ENCODE measurements around the gene KIF16B. TPM values are rescaled to one million over a fixed set of nuclear protein-coding genes. Genes with fewer than 3 reads are reported as not detected.
A peak's percentile ranks its signal among the peaks of the same experiment; 100 is the strongest.

The KIF16B gene
- total and polyA plus RNA-seq, 8 donors = 5.0 to 59.8 (median 24.2) TPM

DNA sequence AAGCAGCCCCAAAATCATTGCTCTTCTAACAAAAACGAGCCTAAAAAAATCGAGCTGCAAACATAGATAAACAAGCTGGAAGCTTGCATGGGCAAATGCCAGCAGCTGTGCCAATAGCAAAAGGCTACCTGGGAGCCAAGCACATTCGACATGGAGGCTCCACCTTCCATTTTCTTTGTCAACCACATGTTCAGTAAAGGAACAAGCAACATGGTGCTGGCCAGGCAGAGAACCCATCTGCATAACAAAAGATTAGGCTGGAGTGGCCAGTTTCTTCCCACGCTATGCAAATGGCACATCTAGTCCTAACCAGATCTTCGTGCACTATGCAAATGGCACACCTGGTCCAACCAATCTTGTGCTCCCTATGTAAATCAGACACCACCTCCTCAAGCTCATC is 110.5 kb downstream of the KIF16B start:
- Histone ChIP-seq H3K9me3 (no peaks in the 10 kb centered on the region), H3K4me1 (peaks cover 0 to 8% (median 4%) of the 10 kb centered on the region in 4 donors), H3K27me3 (no peaks in the 10 kb centered on the region), H3K27ac (no peak overlapping the region), H3K4me3 (no peak overlapping the region), H3K36me3 (no peaks in the 10 kb centered on the region)
- DNase-seq = no peak
- TF ChIP-seq EP300 (IDR thresholded peaks at IDR 0.05) (no peak), POLR2A (IDR thresholded peaks at IDR 0.05) (no peak), POLR2AphosphoS5 (IDR thresholded peaks at IDR 0.05) (no peak)
- TF ChIP-seq, protein P1, sequence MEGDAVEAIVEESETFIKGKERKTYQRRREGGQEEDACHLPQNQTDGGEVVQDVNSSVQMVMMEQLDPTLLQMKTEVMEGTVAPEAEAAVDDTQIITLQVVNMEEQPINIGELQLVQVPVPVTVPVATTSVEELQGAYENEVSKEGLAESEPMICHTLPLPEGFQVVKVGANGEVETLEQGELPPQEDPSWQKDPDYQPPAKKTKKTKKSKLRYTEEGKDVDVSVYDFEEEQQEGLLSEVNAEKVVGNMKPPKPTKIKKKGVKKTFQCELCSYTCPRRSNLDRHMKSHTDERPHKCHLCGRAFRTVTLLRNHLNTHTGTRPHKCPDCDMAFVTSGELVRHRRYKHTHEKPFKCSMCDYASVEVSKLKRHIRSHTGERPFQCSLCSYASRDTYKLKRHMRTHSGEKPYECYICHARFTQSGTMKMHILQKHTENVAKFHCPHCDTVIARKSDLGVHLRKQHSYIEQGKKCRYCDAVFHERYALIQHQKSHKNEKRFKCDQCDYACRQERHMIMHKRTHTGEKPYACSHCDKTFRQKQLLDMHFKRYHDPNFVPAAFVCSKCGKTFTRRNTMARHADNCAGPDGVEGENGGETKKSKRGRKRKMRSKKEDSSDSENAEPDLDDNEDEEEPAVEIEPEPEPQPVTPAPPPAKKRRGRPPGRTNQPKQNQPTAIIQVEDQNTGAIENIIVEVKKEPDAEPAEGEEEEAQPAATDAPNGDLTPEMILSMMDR (IDR thresholded peaks at IDR 0.05) = no peak
- 70 to 78% (median 74%) methylated on average over 5 of the region's 5 CpGs for WGBS, 5 donors
- intact Hi-C loops (cut with DNase I; ENCODE audit: low total_unique reads) = no loop called here

DNA sequence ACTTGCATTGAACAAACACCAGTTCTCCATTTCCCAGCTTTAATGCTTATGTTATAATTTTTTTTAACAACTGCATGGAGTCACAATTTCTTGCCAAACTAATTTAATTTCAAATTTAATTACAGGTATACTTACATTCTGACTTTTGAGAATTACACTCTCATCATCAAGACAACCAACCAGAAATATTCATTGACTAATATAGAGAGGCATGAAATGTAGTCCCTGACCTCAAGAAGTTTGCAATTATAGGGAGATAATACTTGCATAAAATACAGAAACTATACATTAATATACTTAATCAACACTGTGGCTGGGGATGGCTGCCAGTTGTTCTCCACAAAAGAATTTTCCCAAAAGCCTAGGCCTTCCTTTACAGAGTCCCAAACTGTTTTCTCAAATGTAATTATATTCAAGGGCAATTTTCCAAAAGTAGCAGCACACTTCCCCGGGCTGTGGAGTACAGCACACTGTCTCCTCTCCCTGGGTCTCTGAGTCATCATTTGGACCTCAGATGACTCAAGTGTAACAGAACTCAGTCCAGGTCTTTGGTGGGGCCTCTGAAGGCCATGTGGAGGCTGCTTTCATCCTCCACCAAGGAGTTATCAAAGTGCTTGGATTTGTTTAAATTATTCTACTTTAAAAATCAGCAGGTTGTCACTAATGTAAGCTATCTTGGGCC is 114.1 kb downstream of the KIF16B start:
- peak in 1 of 2 donors; percentile 51 for DNase-seq
- Histone ChIP-seq H3K4me3 (no peak overlapping the region), H3K4me1 (peaks cover 0 to 8% (median 4%) of the 10 kb centered on the region in 4 donors), H3K9me3 (no peaks in the 10 kb centered on the region), H3K27ac (no peak overlapping the region), H3K27me3 (no peaks in the 10 kb centered on the region), H3K36me3 (no peaks in the 10 kb centered on the region)
- TF ChIP-seq, protein P1 (IDR thresholded peaks at IDR 0.05) = no peak
- TF ChIP-seq POLR2A (IDR thresholded peaks at IDR 0.05) (no peak), EP300 (IDR thresholded peaks at IDR 0.05) (no peak), POLR2AphosphoS5 (IDR thresholded peaks at IDR 0.05) (no peak)
- WGBS, 5 donors = 12 to 47% (median 37%) methylated on average over 1 of the region's 1 CpG
- intact Hi-C loops (cut with DNase I; ENCODE audit: low total_unique reads) = no loop called here

- peaks cover 0 to 8% (median 4%) of the 10 kb centered on the region in 4 donors for H3K4me1 ChIP-seq
- intact Hi-C loops (cut with DNase I; ENCODE audit: low total_unique reads) = no loop called here
- H3K27me3 ChIP-seq = no peaks in the 10 kb centered on the region
- 88 to 95% (median 92%) methylated on average over 5 of the region's 5 CpGs for WGBS, 5 donors
- H3K36me3 ChIP-seq = no peaks in the 10 kb centered on the region
- no peak overlapping the region for H3K4me3 ChIP-seq
- DNase-seq = no peak
- H3K9me3 ChIP-seq = no peaks in the 10 kb centered on the region
- TF ChIP-seq EP300 (IDR thresholded peaks at IDR 0.05) (no peak), POLR2AphosphoS5 (IDR thresholded peaks at IDR 0.05) (no peak), POLR2A (IDR thresholded peaks at IDR 0.05) (no peak)
- TF ChIP-seq, protein P1 (IDR thresholded peaks at IDR 0.05) = no peak
- no peak overlapping the region for H3K27ac ChIP-seq
Measured at GRCh38 chr20:16457514-16457913, 115.7 kb downstream of the KIF16B start.

GRCh38 chr20:16455324-16455723 is 117.9 kb downstream of the KIF16B start:
- TF ChIP-seq EP300 (IDR thresholded peaks at IDR 0.05) = no peak
- Histone ChIP-seq H3K9me3 (no peaks in the 10 kb centered on the region), H3K4me3 (no peak overlapping the region), H3K27ac (no peak overlapping the region), H3K27me3 (no peaks in the 10 kb centered on the region), H3K4me1 (peaks cover 0 to 8% (median 4%) of the 10 kb centered on the region in 4 donors), H3K36me3 (peaks cover 0 to 6% (median 3%) of the 10 kb centered on the region in 4 donors)
- DNase-seq = no peak
- intact Hi-C loops (cut with DNase I; ENCODE audit: low total_unique reads) = no loop called here
- WGBS, 5 donors = 62 to 78% (median 69%) methylated on average over 1 of the region's 1 CpG

GRCh38 chr20:16451982-16452381 is 121.3 kb downstream of the KIF16B start:
- Histone ChIP-seq H3K9me3 (no peaks in the 10 kb centered on the region), H3K27ac (no peak overlapping the region), H3K4me3 (no peak overlapping the region), H3K4me1 (no peaks in the 10 kb centered on the region), H3K36me3 (peaks cover 0 to 10% (median 3%) of the 10 kb centered on the region in 4 donors), H3K27me3 (no peaks in the 10 kb centered on the region)
- 53 to 76% (median 62%) methylated on average over 1 of the region's 1 CpG for WGBS, 5 donors
- peak in 1 of 2 donors; percentile 26 for DNase-seq
- TF ChIP-seq POLR2AphosphoS5 (IDR thresholded peaks at IDR 0.05) = no peak
- no peak for TF ChIP-seq POLR2A (IDR thresholded peaks at IDR 0.05)
- TF ChIP-seq, protein P1 (IDR thresholded peaks at IDR 0.05) = no peak
- no peak for TF ChIP-seq EP300 (IDR thresholded peaks at IDR 0.05)
- intact Hi-C loops (cut with DNase I; ENCODE audit: low total_unique reads) = no loop called here

All from stomach (tissue), 9 donors.